K562 (cell line): ENCODE measurements around the gene CLDN24.

Source experiments
- HDAC6 ChIP-seq: IDR thresholded peaks from 2 replicates; pipeline ENCODE4 v1.6.1; 2012; ENCODE audit warnings: low read depth, mild to moderate bottlenecking, control low read depth, inconsistent platforms, low read length, moderate library complexity
- HDGF ChIP-seq: fragments of 450-650 bp; IDR thresholded peaks from 2 replicates; pipeline ENCODE4 v1.6.1; 2016
- HNRNPLL ChIP-seq: fragments of 200-400 bp; formaldehyde crosslinking; IDR thresholded peaks from 2 replicates; pipeline ENCODE4 v1.6.1; 2017; ENCODE audit warnings: low read length, low read depth, mild to moderate bottlenecking; ENCODE audit not compliant: poor library complexity, severe bottlenecking
- LEF1 ChIP-seq: fragments of 450-650 bp; IDR thresholded peaks from 2 replicates; pipeline ENCODE4 v1.6.1; 2016; ENCODE audit warnings: mild to moderate bottlenecking
- TBL1XR1 ChIP-seq, 2 experiments: IDR thresholded peaks; 2 replicates each; pipeline ENCODE4 v1.6.1; 2012; ENCODE audit warnings: improper control_type of control experiment in 2 of 2, low read length in 2 of 2, mild to moderate bottlenecking in 1 of 2
- TEAD1 ChIP-seq, 2 experiments: fragments of 450-650 bp in 1 of 2; sonication (generic) in 1 of 2; formaldehyde crosslinking; IDR thresholded peaks; 2 replicates each; pipeline versions ENCODE4 v1.4.0 to v1.8.0; 2020 to 2022; ENCODE audit warnings: mild to moderate bottlenecking in 2 of 2, missing genetic modification reagents in 1 of 2

DNA sequence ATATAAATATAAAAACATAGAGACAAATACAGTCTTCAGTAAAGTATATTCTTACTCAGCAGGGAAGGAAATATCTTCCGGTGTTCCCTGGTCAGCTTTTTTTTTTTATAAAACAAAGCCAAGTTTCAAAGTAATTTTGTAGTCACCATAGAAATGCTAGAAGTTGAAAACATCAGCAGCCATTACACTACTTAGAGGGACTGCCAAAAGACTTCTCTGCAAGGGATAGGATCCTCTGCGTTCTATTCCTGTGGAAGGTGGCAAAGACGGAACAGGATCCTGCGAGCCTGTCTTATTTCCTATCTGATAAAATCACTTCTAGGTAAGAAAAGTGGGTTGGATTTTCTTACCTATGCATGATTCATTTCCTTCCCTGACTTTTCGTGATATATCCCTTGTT is 21.6 kb downstream of the CLDN24 start:
- TF ChIP-seq HDGF: no peak
- no peak for TF ChIP-seq LEF1
- TF ChIP-seq HNRNPLL: no peak
- no peak for TF ChIP-seq HDAC6
- no peak for TF ChIP-seq TBL1XR1 (IDR thresholded peaks at IDR 0.05; ENCODE audit: low read length in 2 of 2)
- no peak for TF ChIP-seq TEAD1 (CRISPR knock-in tag; IDR thresholded peaks at IDR 0.05)
